Neural progenitor cell (in vitro differentiated cells): ENCODE data around the gene MUL1. TPM values are rescaled to one million over a fixed set of nuclear protein-coding genes. Genes with fewer than 3 reads are reported as not detected.
A peak's percentile ranks its signal among the peaks of the same experiment; 100 is the strongest.

ENCODE experiments used
- DNase-seq: peaks from one replicate; pipeline ENCODE4 v3.0.0-alpha.2; 2016; ENCODE audit warnings: low spot score
- H2AFZ ChIP-seq: fragments of 200-600 bp; sonication (generic); replicated peaks from 2 replicates; pipeline ENCODE4 v1.6.1; 2016; ENCODE audit warnings: antibody characterized with exemption
- H3F3A ChIP-seq: fragments of 200-600 bp; sonication (generic); 2 replicates; pipeline ENCODE4 v1.6.1; 2016; ENCODE audit warnings: antibody characterized with exemption, low read depth
- H3K27ac ChIP-seq: fragments of 200-600 bp; sonication (generic); 2 replicates; pipeline ENCODE4 v1.5.1; 2016; ENCODE audit warnings: mild to moderate bottlenecking
- H3K27me3 ChIP-seq: fragments of 200-600 bp; sonication (generic); 2 replicates; pipeline ENCODE4 v1.6.1; 2016; ENCODE audit warnings: mild to moderate bottlenecking, moderate library complexity
- H3K36me3 ChIP-seq: fragments of 200-600 bp; sonication (generic); 2 replicates; pipeline ENCODE4 v1.5.1; 2016
- H3K4me1 ChIP-seq: fragments of 200-600 bp; sonication (generic); 2 replicates; pipeline ENCODE4 v1.6.1; 2016; ENCODE audit warnings: mixed run types
- H3K4me2 ChIP-seq: fragments of 200-600 bp; sonication (generic); 2 replicates; pipeline ENCODE4 v1.6.1; 2016
- H3K4me3 ChIP-seq: fragments of 200-600 bp; sonication (generic); 2 replicates; pipeline ENCODE4 v1.5.1; 2016
- H3K79me2 ChIP-seq: fragments of 200-600 bp; sonication (generic); 2 replicates; pipeline ENCODE4 v1.6.1; 2016; ENCODE audit warnings: low read depth
- H3K9ac ChIP-seq: fragments of 200-600 bp; sonication (generic); 2 replicates; pipeline ENCODE4 v1.6.1; 2016
- H3K9me3 ChIP-seq: fragments of 200-600 bp; sonication (generic); 2 replicates; pipeline ENCODE4 v1.5.1; 2016; ENCODE audit warnings: low read depth
- H4K20me1 ChIP-seq: fragments of 200-600 bp; sonication (generic); 2 replicates; pipeline ENCODE4 v1.6.1; 2016; ENCODE audit warnings: low read depth
- H3K27ac Mint-ChIP-seq: 3 replicates; pipeline ENCODE4 v1.8.0; 2021; ENCODE audit warnings: mixed read lengths
- H3K27me3 Mint-ChIP-seq: 2 replicates; pipeline ENCODE4 v1.8.0; 2022; ENCODE audit warnings: low read depth, mild to moderate bottlenecking, inconsistent platforms, moderate library complexity, mixed read lengths; ENCODE audit not compliant: insufficient read depth
- H3K36me3 Mint-ChIP-seq: 3 replicates; pipeline ENCODE4 v1.8.0; 2021; ENCODE audit warnings: mixed read lengths
- H3K4me1 Mint-ChIP-seq: 3 replicates; pipeline ENCODE4 v1.8.0; 2021; ENCODE audit warnings: mixed read lengths
- H3K4me3 Mint-ChIP-seq: 3 replicates; pipeline ENCODE4 v1.8.0; 2021; ENCODE audit warnings: mild to moderate bottlenecking, moderate library complexity, mixed read lengths
- H3K9me3 Mint-ChIP-seq: 3 replicates; pipeline ENCODE4 v1.8.0; 2020; ENCODE audit warnings: mixed read lengths
- CTCF ChIP-seq: fragments of 200-600 bp; sonication (generic); IDR thresholded peaks from 2 replicates; pipeline ENCODE4 v1.5.1; 2017; ENCODE audit warnings: antibody characterized with exemption, mild to moderate bottlenecking
- EZH2 ChIP-seq: fragments of 200-600 bp; sonication (generic); IDR thresholded peaks from 2 replicates; pipeline ENCODE4 v1.6.1; 2017; ENCODE audit warnings: antibody characterized with exemption, mild to moderate bottlenecking, moderate library complexity
- EZH2phosphoT487 ChIP-seq: fragments of 200-600 bp; sonication (generic); IDR thresholded peaks from 2 replicates; pipeline ENCODE4 v1.6.1; 2017; ENCODE audit warnings: antibody characterized with exemption
- total RNA-seq: library from RNA; depleted of rRNA; stranded (reverse); fragments of >200 nt; gene quantifications from 2 replicates; pipeline ENCODE4 v1.2.3, GENCODE V29; 2015; ENCODE audit warnings: low replicate concordance

Gene MUL1
- total RNA-seq, 1 donor from 2014 or later, result 6.7 TPM

- Mint-ChIP-seq H3K4me3 (peak overlapping the region; percentile 31), H3K9me3 (no peaks in the 10 kb centered on the region), H3K27me3 (peaks cover 6% of the 10 kb centered on the region), H3K4me1 (peaks cover 5% of the 10 kb centered on the region), H3K27ac (no peak overlapping the region), H3K36me3 (no peaks in the 10 kb centered on the region)
- peaks cover 19% of the 10 kb centered on the region for H3K27me3 ChIP-seq
- no peak for DNase-seq
- H3K4me2 ChIP-seq, result no peak overlapping the region
- no peaks in the 10 kb centered on the region for H3K36me3 ChIP-seq
- H2AFZ ChIP-seq, result no peak overlapping the region
- H3K9ac ChIP-seq, result no peak overlapping the region
- H4K20me1 ChIP-seq, result peaks cover 6% of the 10 kb centered on the region
- H3K4me1 ChIP-seq, result peaks cover 8% of the 10 kb centered on the region
- peaks cover 41% of the 10 kb centered on the region for H3K79me2 ChIP-seq
- TF ChIP-seq EZH2 (no peak), CTCF (no peak), EZH2phosphoT487 (no peak)
- no peak overlapping the region for H3K27ac ChIP-seq
- H3K4me3 ChIP-seq, result no peak overlapping the region
- no peaks in the 10 kb centered on the region for H3K9me3 ChIP-seq
- H3F3A ChIP-seq, result no peaks in the 10 kb centered on the region
These were observed 2.5 kb downstream of the MUL1 start for GRCh38 chr1:20505488-20505887.

- no peaks in the 10 kb centered on the region for H3K36me3 ChIP-seq
- no peak for DNase-seq
- Mint-ChIP-seq H3K4me1 (no peaks in the 10 kb centered on the region), H3K27ac (no peak overlapping the region), H3K27me3 (peaks cover 2% of the 10 kb centered on the region), H3K36me3 (peaks cover 4% of the 10 kb centered on the region), H3K9me3 (no peaks in the 10 kb centered on the region), H3K4me3 (no peak overlapping the region)
- H2AFZ ChIP-seq, result no peak overlapping the region
- TF ChIP-seq EZH2 (no peak), CTCF (no peak), EZH2phosphoT487 (no peak)
- H3K27me3 ChIP-seq, result no peaks in the 10 kb centered on the region
- no peak overlapping the region for H3K9ac ChIP-seq
- H3K4me1 ChIP-seq, result no peaks in the 10 kb centered on the region
- no peak overlapping the region for H3K4me2 ChIP-seq
- no peaks in the 10 kb centered on the region for H3F3A ChIP-seq
- H3K27ac ChIP-seq, result no peak overlapping the region
- H3K4me3 ChIP-seq, result no peak overlapping the region
- H3K79me2 ChIP-seq, result peaks cover 20% of the 10 kb centered on the region
- H4K20me1 ChIP-seq, result peaks cover 6% of the 10 kb centered on the region
- no peaks in the 10 kb centered on the region for H3K9me3 ChIP-seq
These were observed 7.2 kb downstream of the MUL1 start for GRCh38 chr1:20500716-20501115.

- H3K79me2 ChIP-seq, result peaks cover 11% of the 10 kb centered on the region
- H3K27me3 Mint-ChIP-seq, result peaks cover 2% of the 10 kb centered on the region
- H3K27ac ChIP-seq, result no peak overlapping the region
- H3K4me3 ChIP-seq, result no peak overlapping the region
- H4K20me1 ChIP-seq, result peaks cover under 1% of the 10 kb centered on the region
- H3K4me3 Mint-ChIP-seq, result no peak overlapping the region
- no peak overlapping the region for H3K4me2 ChIP-seq
- H3K36me3 ChIP-seq, result no peaks in the 10 kb centered on the region
- no peaks in the 10 kb centered on the region for H3K4me1 Mint-ChIP-seq
- no peak overlapping the region for H2AFZ ChIP-seq
- no peak for DNase-seq
- H3K36me3 Mint-ChIP-seq, result peaks cover 4% of the 10 kb centered on the region
- no peaks in the 10 kb centered on the region for H3K9me3 ChIP-seq
- no peaks in the 10 kb centered on the region for H3K9me3 Mint-ChIP-seq
- no peaks in the 10 kb centered on the region for H3K4me1 ChIP-seq
- H3F3A ChIP-seq, result no peaks in the 10 kb centered on the region
- no peak for TF ChIP-seq EZH2
- TF ChIP-seq EZH2phosphoT487, result no peak
- no peak for TF ChIP-seq CTCF
- H3K9ac ChIP-seq, result no peak overlapping the region
- H3K27me3 ChIP-seq, result no peaks in the 10 kb centered on the region
- no peak overlapping the region for H3K27ac Mint-ChIP-seq
These were observed 8.2 kb downstream of the MUL1 start for GRCh38 chr1:20499718-20500117.
